Neural cell (in vitro differentiated cells): ENCODE measurements around the gene EIF3I. TPM values are rescaled to one million over a fixed set of nuclear protein-coding genes. Genes with fewer than 3 reads are reported as not detected.

Experiments
- H2AFZ ChIP-seq: fragments of 200-600, 300-800 bp; sonication (generic), shearing (Covaris generic); 2 replicates; pipeline ENCODE4 v1.6.0; 2014; ENCODE audit warnings: low read depth, mild to moderate bottlenecking, antibody characterized with exemption, low read length, moderate library complexity
- H3F3A ChIP-seq: fragments of 200-600 bp; shearing (Covaris generic); 2 replicates; pipeline ENCODE4 v1.6.1; 2016; ENCODE audit warnings: mild to moderate bottlenecking, moderate library complexity, mixed read lengths, antibody characterized with exemption, low read length; ENCODE audit not compliant: insufficient read depth, poor library complexity, severe bottlenecking
- H3K27ac ChIP-seq: fragments of 200-600, 300-800 bp; sonication (generic), shearing (Covaris generic); 2 replicates; pipeline ENCODE4 v1.5.1; 2014; ENCODE audit warnings: mild to moderate bottlenecking, low read length, moderate library complexity
- H3K27me3 ChIP-seq: fragments of 300-800, 200-600 bp; sonication (generic), shearing (Covaris generic); 2 replicates; pipeline ENCODE4 v1.6.0; 2014; ENCODE audit warnings: mild to moderate bottlenecking, low read depth, low read length, moderate library complexity; ENCODE audit not compliant: insufficient read depth
- H3K36me3 ChIP-seq: fragments of 300-800, 200-600 bp; sonication (generic), shearing (Covaris generic); 2 replicates; pipeline ENCODE4 v1.5.1; 2014; ENCODE audit warnings: mild to moderate bottlenecking, antibody characterized with exemption, low read length, moderate library complexity; ENCODE audit not compliant: insufficient read depth
- H3K4me2 ChIP-seq: fragments of 300-800, 200-600 bp; sonication (generic), shearing (Covaris generic); 2 replicates; pipeline ENCODE4 v1.6.0; 2014; ENCODE audit warnings: mild to moderate bottlenecking, low read length
- H3K4me3 ChIP-seq: fragments of 300-800, 200-600 bp; sonication (generic), shearing (Covaris generic); 2 replicates; pipeline ENCODE4 v1.5.1; 2014; ENCODE audit warnings: mild to moderate bottlenecking, low read length, moderate library complexity
- H3K79me2 ChIP-seq: fragments of 200-600 bp; shearing (Covaris generic); replicated peaks from 2 replicates; pipeline ENCODE4 v1.6.0; 2014; ENCODE audit warnings: mild to moderate bottlenecking, low read length, moderate library complexity; ENCODE audit not compliant: insufficient read depth
- H3K9ac ChIP-seq: fragments of 300-800, 200-600 bp; sonication (generic), shearing (Covaris generic); 2 replicates; pipeline ENCODE4 v1.6.1; 2016; ENCODE audit warnings: mild to moderate bottlenecking, low read length, mixed read lengths
- H3K9me2 ChIP-seq: fragments of 200-600 bp; shearing (Covaris generic); 2 replicates; pipeline ENCODE4 v1.6.1; 2016; ENCODE audit warnings: mild to moderate bottlenecking, low read length, mixed read lengths; ENCODE audit not compliant: insufficient read depth
- H3K9me3 ChIP-seq: fragments of 200-600, 300-800 bp; sonication (generic), shearing (Covaris generic); 2 replicates; pipeline ENCODE4 v1.6.1; 2016; ENCODE audit warnings: mild to moderate bottlenecking, mixed run types, low read length, moderate library complexity, mixed read lengths
- H4K20me1 ChIP-seq: fragments of 200-600 bp; shearing (Covaris generic); 2 replicates; pipeline ENCODE4 v1.6.1; 2016; ENCODE audit warnings: mild to moderate bottlenecking, mixed run types; ENCODE audit not compliant: insufficient read depth
- CTCF ChIP-seq: fragments of 450-650 bp; IDR thresholded peaks from 2 replicates; pipeline ENCODE4 v1.5.1; 2014; ENCODE audit warnings: antibody characterized with exemption, mild to moderate bottlenecking, moderate library complexity; ENCODE audit not compliant: poor library complexity, severe bottlenecking
- EP300 ChIP-seq: fragments of 450-650 bp; conservative IDR thresholded peaks from 2 replicates; pipeline ENCODE4 v1.6.1; 2014; ENCODE audit warnings: antibody characterized with exemption, mild to moderate bottlenecking, moderate library complexity; ENCODE audit not compliant: poor library complexity, severe bottlenecking
- EZH2 ChIP-seq: fragments of 200-600, 300-800 bp; shearing (Covaris generic), sonication (generic); IDR thresholded peaks from 2 replicates; pipeline ENCODE4 v1.6.1; 2014; ENCODE audit warnings: antibody characterized with exemption, low read length, borderline replicate concordance, mild to moderate bottlenecking; ENCODE audit not compliant: insufficient read depth, poor library complexity, severe bottlenecking
- MXI1 ChIP-seq: fragments of 450-650 bp; conservative IDR thresholded peaks from 2 replicates; pipeline ENCODE4 v1.6.1; 2014; ENCODE audit warnings: antibody characterized with exemption, mild to moderate bottlenecking; ENCODE audit not compliant: poor library complexity, severe bottlenecking
- POLR2AphosphoS5 ChIP-seq: IDR thresholded peaks from 2 replicates; pipeline ENCODE4 v1.6.1; 2012
- RAD21 ChIP-seq: fragments of 450-650 bp; conservative IDR thresholded peaks from 2 replicates; pipeline ENCODE4 v1.6.1; 2014; ENCODE audit warnings: antibody characterized with exemption, mild to moderate bottlenecking, moderate library complexity
- REST ChIP-seq: IDR thresholded peaks from 2 replicates; pipeline ENCODE4 v1.6.1; 2012; ENCODE audit warnings: borderline replicate concordance
- SMC3 ChIP-seq: fragments of 450-650 bp; conservative IDR thresholded peaks from 2 replicates; pipeline ENCODE4 v1.6.1; 2014; ENCODE audit warnings: antibody characterized with exemption, mild to moderate bottlenecking, moderate library complexity; ENCODE audit not compliant: poor library complexity
- TAF1 ChIP-seq: IDR thresholded peaks from 2 replicates; pipeline ENCODE4 v1.6.1; 2012; ENCODE audit warnings: low read depth
- polyA plus RNA-seq: library from polyadenylated mRNA; depleted of rRNA; stranded (reverse); fragments of >200 nt; gene quantifications from 2 replicates; pipeline ENCODE4 v1.2.3, GENCODE V29; 2014

Gene EIF3I
- polyA plus RNA-seq, 1 donor from 2014 or later = 158 TPM

- H3K4me2 ChIP-seq = no peak overlapping the region
- H3K9me3 ChIP-seq = no peaks in the 10 kb centered on the region
- no peak overlapping the region for H3K27ac ChIP-seq
- H2AFZ ChIP-seq = no peak overlapping the region
- H4K20me1 ChIP-seq = no peaks in the 10 kb centered on the region
- no peak overlapping the region for H3K4me3 ChIP-seq
- no peak overlapping the region for H3K9ac ChIP-seq
- H3K27me3 ChIP-seq = no peaks in the 10 kb centered on the region
- H3K9me2 ChIP-seq = no peaks in the 10 kb centered on the region
- peaks cover 5% of the 10 kb centered on the region for H3K36me3 ChIP-seq
- H3K79me2 ChIP-seq = peaks cover 4% of the 10 kb centered on the region
- H3F3A ChIP-seq = no peaks in the 10 kb centered on the region
- TF ChIP-seq CTCF = peak; percentile 73
- no peak for TF ChIP-seq TAF1
- TF ChIP-seq EZH2 = no peak
- TF ChIP-seq REST = no peak
- peak; percentile 67 for TF ChIP-seq RAD21
- TF ChIP-seq EP300 = no peak
- no peak for TF ChIP-seq MXI1
- TF ChIP-seq SMC3 = peak; percentile 61
- no peak for TF ChIP-seq POLR2AphosphoS5
Observed at GRCh38 chr1:32215629-32216480, 6.4 kb upstream of the EIF3I start.

DNA sequence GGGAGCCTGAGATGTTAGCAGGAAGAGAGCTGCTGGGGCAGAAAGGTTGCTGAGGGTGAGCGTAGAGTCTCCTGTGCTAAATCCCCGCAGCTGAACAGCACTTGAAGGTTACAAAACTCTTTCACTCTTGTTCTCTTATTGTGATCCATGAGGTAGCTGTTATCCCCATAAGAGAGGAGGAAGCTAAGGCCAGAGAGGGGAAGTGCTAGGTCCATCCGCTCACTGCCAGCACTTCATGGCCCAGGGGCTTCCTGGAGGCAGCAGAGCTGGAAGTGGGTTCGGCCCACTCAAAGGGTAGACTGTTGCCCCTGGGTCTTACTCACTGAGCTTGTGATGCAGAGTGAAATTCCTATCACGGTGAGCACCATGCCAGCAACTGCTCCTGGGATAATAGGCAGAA is 5.6 kb upstream of the EIF3I start:
- Histone ChIP-seq H4K20me1 (no peaks in the 10 kb centered on the region), H3K9me2 (no peaks in the 10 kb centered on the region), H3K4me3 (no peak overlapping the region), H3K9me3 (no peaks in the 10 kb centered on the region), H3K79me2 (peaks cover 12% of the 10 kb centered on the region), H3K27me3 (no peaks in the 10 kb centered on the region), H3K27ac (no peak overlapping the region), H3F3A (no peaks in the 10 kb centered on the region), H3K9ac (no peak overlapping the region), H2AFZ (no peak overlapping the region), H3K4me2 (no peak overlapping the region), H3K36me3 (peaks cover 5% of the 10 kb centered on the region)
- no peak for TF ChIP-seq RAD21
